GM12872 (cell line): ENCODE data around the gene SMAGP.

ENCODE experiments used
- CTCF ChIP-seq: IDR thresholded peaks from 3 replicates; pipeline ENCODE4 v1.5.1; 2011; ENCODE audit warnings: low read depth, mild to moderate bottlenecking, low read length, moderate library complexity; ENCODE audit not compliant: insufficient read depth

The SMAGP gene

GRCh38 chr12:51246254-51246853 lies 23.9 kb downstream of the SMAGP start:
- TF ChIP-seq CTCF = 0 out of 3 replicates have a peak, but pooled peaks have one; percentile 24

- TF ChIP-seq CTCF = no peak
Observed at GRCh38 chr12:51245476-51246253, 24.6 kb downstream of the SMAGP start.

- no peak for TF ChIP-seq CTCF
Observed at GRCh38 chr12:51244269-51244668, 25.9 kb downstream of the SMAGP start.

GRCh38 chr12:51242876-51243275 lies 27.3 kb downstream of the SMAGP start:
- TF ChIP-seq CTCF = no peak

- no peak for TF ChIP-seq CTCF
Observed at GRCh38 chr12:51242120-51242519, 28.1 kb downstream of the SMAGP start.

GRCh38 chr12:51240971-51241370 lies 29.2 kb downstream of the SMAGP start:
- no peak for TF ChIP-seq CTCF

GRCh38 chr12:51238510-51239334 lies 31.5 kb downstream of the SMAGP start, which contains the start of gene DAZAP2:
DAZAP2 (plus strand) TSS chr12:51238826; CDS start chr12:51238908, 82 bp downstream.
- peak; percentile 32; the same call in 1 of the 3 replicates for TF ChIP-seq CTCF
